Kidney epithelial cell (primary cell): ENCODE data around the gene CHFR. TPM values are rescaled to one million over a fixed set of nuclear protein-coding genes. Genes with fewer than 3 reads are reported as not detected.

Experiments used
- DNase-seq: peaks from one replicate; pipeline ENCODE4 v3.0.0-alpha.2; 2010; ENCODE audit warnings: low read depth
- H3K27me3 ChIP-seq: 2 replicates; pipeline ENCODE4 v1.6.0; 2011; ENCODE audit warnings: low read length; ENCODE audit not compliant: control insufficient read depth, insufficient read depth
- H3K36me3 ChIP-seq: 2 replicates; pipeline ENCODE4 v1.5.1; 2011; ENCODE audit warnings: low read length; ENCODE audit not compliant: control insufficient read depth, insufficient read depth
- H3K4me3 ChIP-seq: 2 replicates; pipeline ENCODE4 v1.5.1; 2011; ENCODE audit warnings: low read depth, mild to moderate bottlenecking, control low read depth, low read length
- total RNA-seq: library from RNA; depleted of rRNA; stranded (reverse); fragments of >200 nt; gene quantifications from 2 replicates; pipeline ENCODE4 v1.2.3, GENCODE V29; 2015
- TF ChIP-seq, protein P1 (sequence below): IDR thresholded peaks from 2 replicates; pipeline ENCODE4 v1.5.1; 2011; ENCODE audit warnings: mild to moderate bottlenecking, moderate library complexity, low read length, control low read depth, inconsistent platforms; ENCODE audit not compliant: insufficient read depth, poor library complexity, severe bottlenecking

CHFR gene
- total RNA-seq, 1 donor from 2014 or later = 51.3 TPM

DNA sequence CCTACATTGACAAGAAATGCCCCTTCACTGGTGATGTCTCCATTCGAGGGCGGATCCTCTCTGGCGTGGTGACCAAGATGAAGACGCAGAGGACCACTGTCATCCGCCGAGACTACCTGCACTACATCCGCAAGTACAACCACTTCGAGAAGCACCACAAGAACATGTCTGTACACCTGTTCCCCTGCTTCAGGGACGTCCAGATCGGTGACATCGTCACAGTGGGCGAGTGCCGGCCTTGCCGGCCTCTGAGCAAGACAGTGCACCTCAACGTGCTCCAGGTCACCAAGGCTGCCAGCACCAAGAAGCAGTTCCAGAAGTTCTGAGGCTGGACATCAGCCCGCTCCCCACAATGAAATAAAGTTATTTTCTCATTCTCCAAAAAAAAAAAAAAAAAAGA, 61.5 kb downstream of the CHFR start:
- DNase-seq = no peak
- TF ChIP-seq, protein P1, sequence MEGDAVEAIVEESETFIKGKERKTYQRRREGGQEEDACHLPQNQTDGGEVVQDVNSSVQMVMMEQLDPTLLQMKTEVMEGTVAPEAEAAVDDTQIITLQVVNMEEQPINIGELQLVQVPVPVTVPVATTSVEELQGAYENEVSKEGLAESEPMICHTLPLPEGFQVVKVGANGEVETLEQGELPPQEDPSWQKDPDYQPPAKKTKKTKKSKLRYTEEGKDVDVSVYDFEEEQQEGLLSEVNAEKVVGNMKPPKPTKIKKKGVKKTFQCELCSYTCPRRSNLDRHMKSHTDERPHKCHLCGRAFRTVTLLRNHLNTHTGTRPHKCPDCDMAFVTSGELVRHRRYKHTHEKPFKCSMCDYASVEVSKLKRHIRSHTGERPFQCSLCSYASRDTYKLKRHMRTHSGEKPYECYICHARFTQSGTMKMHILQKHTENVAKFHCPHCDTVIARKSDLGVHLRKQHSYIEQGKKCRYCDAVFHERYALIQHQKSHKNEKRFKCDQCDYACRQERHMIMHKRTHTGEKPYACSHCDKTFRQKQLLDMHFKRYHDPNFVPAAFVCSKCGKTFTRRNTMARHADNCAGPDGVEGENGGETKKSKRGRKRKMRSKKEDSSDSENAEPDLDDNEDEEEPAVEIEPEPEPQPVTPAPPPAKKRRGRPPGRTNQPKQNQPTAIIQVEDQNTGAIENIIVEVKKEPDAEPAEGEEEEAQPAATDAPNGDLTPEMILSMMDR = no peak
- Histone ChIP-seq H3K4me3 (no peak overlapping the region), H3K27me3 (no peaks in the 10 kb centered on the region), H3K36me3 (peaks cover 2% of the 10 kb centered on the region)

- peaks cover 2% of the 10 kb centered on the region for H3K36me3 ChIP-seq
- no peak for DNase-seq
- H3K4me3 ChIP-seq = no peak overlapping the region
- TF ChIP-seq, protein P1 = no peak
- no peaks in the 10 kb centered on the region for H3K27me3 ChIP-seq
Observed at GRCh38 chr12:132825089-132825488, 62.3 kb downstream of the CHFR start.

- H3K27me3 ChIP-seq = no peaks in the 10 kb centered on the region
- no peak overlapping the region for H3K4me3 ChIP-seq
- DNase-seq = no peak
- TF ChIP-seq, protein P1 = no peak
- peaks cover 2% of the 10 kb centered on the region for H3K36me3 ChIP-seq
Observed at GRCh38 chr12:132824053-132824452, 63.4 kb downstream of the CHFR start.

DNA sequence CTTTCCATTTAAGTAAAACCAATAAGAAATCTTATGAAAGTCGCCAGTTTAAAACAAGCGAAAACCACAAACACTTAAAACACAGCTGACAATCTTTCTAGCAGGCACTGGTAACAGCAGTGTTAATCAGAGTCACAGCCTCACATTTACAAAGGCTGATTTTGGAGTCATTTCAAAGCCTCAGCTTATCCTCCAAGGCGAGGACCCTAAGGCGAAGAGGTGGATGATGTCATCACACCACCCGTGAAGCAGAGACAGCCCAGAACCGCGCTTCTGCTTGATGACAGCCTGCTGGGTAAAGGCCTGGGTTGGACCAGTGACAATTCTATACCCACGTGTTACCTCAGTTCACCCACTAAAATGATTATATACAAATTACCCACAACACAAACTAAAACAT, 68.8 kb downstream of the CHFR start:
- TF ChIP-seq, protein P1 = no peak

GRCh38 chr12:132814232-132814631, 73.2 kb downstream of the CHFR start:
- Histone ChIP-seq H3K36me3 (peaks cover 2% of the 10 kb centered on the region), H3K4me3 (no peak overlapping the region), H3K27me3 (no peaks in the 10 kb centered on the region)
- TF ChIP-seq, protein P1 = no peak
- DNase-seq = no peak

More for the DNA sequence above, 68.8 kb downstream of the CHFR start:
- H3K36me3 ChIP-seq = peaks cover 1% of the 10 kb centered on the region
- no peak for DNase-seq
- no peak overlapping the region for H3K4me3 ChIP-seq
- no peaks in the 10 kb centered on the region for H3K27me3 ChIP-seq

DNA sequence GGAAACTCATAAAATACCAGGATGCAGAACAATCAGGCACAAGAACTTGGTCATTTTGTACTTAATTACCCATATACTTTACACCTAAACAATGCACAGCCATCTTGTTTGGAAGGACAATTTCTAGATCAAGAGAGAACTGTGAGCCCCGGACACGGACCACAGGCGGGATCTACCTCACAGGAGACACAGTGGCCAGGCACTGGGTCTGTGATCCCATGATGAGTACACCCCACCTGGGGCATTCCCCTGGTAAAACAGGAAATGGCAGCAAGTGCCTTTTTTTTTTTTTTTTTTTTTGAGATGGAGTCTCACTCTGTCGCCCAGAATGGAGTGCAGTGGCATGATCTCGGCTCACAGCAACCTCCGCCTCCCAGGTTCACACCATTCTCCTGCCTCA, 74.0 kb downstream of the CHFR start:
- H3K4me3 ChIP-seq = no peak overlapping the region
- TF ChIP-seq, protein P1 = no peak
- H3K36me3 ChIP-seq = peaks cover 2% of the 10 kb centered on the region
- no peak for DNase-seq
- H3K27me3 ChIP-seq = no peaks in the 10 kb centered on the region
